Hematopoietic multipotent progenitor cell treated with erythropoietin and hydrocortisone succinate and interleukin-3 and kit ligand, for 6 days (in vitro differentiated cells): Measurements from ENCODE around the gene CHTF8.
A peak's percentile ranks its signal among the peaks of the same experiment; 100 is the strongest.
"Not testable (repeated sequence)": the region's sequence is repeated elsewhere in the genome, so short reads cannot be mapped to it uniquely, and the experiment has no call there.

Source experiments
- DNase-seq: peaks from one replicate; pipeline ENCODE4 v3.0.0-alpha.2; 2015

The CHTF8 gene

GRCh38 chr16:69132424-69133252 is at the start of gene CHTF8, which contains the start of gene UTP4:
Gene CHTF8, minus strand, starts transcription at chr16:69132588. Its CDS starts 11,130 bp downstream, at chr16:69121458.
Gene UTP4, plus strand, starts transcription at chr16:69132649. Its CDS starts 811 bp downstream, at chr16:69133460.
- peak; percentile 92 for DNase-seq

DNA sequence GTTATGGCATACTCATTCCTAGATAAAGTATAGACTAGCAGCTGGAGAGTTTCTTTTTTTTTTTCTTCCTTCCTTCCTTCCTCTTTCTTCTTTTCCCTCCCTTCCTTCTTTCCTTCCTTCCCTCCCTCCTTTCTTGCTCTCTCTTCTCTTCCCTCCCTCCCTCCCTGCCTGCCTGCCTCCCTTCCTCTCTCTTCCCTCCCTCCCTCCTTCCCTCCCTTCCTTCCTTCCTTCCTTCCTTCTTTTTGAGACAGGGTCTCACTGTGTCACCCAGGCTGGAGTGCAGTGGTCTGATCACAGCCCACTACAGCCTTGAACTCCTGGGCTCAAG is 47.6 kb upstream of the CHTF8 start:
- no peak for DNase-seq

- no peak for DNase-seq
Observed at GRCh38 chr16:69179328-69180010, 47.1 kb upstream of the CHTF8 start.

DNA sequence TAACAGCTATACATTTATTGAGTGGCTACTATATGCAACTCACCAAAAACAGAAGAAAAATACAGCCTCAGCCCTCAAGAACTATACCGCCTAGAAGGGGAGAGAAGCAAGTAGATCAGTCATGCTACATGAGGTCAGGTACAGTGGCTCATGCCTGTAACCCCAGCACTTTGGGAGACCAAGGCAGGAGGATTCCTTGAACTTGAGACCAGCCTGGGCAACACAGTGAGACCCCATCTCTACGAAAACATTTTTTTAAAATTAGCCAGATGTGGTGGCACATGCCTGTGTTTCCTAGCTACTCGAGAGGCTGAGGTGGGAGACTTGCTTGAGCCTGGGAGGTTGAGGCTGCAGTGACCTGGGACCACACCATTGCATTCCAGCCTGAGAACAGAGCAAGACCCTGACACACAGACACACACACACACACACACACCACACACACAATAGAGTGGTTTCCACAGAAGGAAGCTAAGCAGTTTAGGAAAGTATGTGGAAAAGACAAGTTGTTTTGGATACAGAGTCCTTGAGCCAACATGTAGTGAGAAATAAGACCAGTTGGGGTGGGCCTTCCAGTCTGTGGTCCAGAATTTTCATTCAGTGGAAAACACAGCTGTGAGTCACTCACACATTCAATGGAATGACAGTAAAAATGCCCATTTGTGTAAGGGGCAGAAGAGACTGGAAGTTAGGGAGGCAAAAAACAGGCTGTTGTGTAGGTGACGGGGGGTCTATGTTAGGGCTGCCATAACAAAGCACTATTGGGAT is 43.8 kb upstream of the CHTF8 start:
- DNase-seq: no peak

DNA sequence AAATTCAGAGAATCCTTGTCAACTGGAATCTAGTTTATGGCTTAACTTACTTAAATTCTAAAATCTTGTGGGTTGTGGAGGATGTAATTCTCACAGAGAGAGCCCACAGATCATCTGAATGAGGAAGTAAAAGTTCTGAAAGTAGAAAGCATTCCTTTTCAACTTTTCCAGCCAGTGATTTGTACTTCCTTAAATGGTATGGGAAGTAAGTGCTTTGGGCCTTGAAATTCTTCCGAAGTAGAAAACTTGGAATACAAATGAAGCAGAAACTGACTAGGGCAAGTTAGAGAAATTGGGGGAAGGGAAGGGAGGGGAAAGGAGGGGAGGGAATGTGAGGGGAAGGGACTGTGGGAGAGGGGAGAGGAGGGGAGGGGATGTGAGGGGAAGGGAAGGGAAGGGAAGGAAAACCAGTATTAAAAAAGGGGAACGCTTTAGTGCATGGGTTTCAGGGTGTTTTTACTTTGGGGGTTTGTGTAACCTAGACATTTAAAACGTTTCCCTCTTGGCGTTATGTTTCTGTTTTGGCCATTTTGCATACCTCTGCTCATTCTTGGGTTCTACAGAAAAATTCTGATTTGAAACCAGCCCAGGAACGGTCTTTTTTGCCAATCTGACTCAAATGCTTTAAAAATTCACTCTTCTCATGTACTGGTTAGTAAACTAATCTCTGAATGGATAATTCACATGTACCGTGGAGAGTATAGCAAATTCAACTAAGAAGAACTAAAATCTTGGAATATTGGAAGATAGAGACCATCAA is 39.1 kb upstream of the CHTF8 start:
- DNase-seq: no peak

DNA sequence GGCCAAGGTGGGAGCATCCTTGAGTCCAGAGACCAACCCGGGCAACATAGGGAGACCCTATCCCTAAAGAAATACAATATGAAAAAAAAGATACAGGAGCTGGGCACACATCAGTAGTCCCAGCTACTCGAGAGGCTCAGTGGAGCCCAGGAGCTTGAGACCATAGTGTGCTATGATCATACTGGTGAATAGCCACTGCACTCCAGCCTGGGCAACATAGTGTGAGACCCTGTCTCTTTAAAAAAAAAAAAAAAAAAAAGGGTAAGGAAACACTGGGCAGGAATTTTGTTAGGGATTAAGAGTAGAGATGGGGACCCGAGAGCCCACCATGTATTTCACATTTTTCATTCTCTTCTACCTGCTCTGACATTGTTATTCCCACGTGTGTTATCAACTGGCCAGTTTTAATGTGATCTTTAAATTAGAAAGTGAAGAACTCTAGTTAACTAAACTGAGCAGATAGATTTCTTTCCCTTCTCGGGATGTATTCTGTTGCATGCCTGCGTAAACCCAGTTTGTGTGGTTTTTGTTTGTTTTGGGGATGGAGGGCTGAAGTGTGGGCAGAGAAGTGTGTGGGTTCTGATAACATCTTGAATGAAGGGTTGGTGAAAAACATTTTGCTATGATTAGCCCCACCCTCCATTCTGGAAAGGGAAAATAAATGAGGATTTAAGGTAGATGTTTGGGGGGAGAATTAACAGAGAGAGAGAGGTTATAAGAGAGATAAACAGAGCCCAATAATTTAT is 37.4 kb upstream of the CHTF8 start:
- DNase-seq: no peak

GRCh38 chr16:69169051-69169450 is 36.7 kb upstream of the CHTF8 start:
- DNase-seq: no peak

DNA sequence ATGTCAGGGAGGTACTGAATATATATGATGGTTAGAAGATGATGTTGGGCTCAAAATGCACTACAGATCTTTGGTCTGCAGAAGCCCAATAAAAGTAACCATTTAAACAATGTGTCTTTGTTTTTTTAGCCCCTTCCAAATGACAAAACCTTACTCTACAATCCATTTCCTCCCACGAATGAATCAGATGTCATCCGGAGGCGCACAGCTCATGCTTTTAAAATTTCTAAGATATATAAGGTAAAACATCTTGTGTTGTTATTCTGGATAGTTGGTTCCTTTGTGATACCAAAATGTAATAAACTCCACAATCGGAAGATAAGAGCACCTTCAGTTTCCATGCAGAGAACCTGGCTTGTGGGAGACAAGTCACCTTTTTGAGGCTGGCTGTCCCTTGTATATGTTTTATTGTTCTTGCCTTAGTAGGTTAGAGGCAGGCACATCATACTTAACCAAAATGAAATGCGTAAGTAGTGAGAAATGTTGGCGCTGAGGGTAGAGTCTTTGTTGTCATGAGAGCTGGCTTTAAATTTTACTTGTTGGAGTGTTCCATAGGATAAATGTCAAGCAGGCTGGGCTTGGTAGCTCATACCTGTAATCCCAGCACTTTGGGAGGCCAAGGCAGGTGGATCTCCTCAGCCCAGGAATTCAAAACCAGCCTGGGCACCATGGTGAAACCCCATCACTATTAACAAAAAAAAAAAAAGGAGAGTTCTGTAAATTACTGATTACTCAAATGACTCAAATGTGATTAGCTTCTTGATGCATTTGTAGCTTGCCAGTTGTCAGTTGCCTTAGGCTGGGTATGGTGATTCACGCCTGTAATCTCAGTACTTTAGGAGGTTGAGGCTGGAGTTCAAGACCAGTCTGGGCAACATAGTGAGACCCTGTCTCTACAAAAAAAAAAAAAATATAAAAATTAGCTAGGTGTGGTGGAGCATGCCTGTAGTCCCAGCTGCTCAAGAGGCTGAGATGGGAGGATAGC is 34.9 kb upstream of the CHTF8 start:
- no peak for DNase-seq

DNA sequence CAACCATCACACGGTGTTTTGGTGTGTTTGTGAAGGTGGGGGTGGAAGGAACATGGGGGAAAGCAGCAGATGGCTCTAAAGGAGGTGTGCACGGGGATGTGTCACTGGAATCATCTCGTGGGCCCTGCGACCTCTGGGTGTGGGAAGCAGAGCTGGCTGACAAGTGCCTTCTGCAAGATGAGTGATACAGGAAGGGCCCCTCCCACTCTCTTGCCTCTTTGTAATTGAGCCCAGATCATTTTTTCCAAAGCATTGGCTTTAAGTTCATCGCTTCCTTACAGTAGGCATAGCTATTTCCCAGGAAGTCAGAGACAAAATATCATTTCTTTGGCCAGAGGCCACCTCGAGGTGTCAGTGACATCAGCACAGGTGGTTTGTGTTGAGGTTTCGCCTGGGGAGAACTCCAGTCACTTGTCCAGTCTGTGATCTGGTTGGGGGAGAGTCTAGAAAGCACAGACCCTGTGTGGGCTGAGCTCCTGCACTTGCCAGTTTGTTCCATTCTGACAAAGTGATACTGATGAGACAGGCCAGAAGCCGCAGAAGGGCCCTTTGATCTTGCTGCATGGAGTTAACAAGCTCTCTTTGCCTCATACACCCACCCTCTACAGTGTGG is 33.9 kb upstream of the CHTF8 start:
- DNase-seq: no peak

DNA sequence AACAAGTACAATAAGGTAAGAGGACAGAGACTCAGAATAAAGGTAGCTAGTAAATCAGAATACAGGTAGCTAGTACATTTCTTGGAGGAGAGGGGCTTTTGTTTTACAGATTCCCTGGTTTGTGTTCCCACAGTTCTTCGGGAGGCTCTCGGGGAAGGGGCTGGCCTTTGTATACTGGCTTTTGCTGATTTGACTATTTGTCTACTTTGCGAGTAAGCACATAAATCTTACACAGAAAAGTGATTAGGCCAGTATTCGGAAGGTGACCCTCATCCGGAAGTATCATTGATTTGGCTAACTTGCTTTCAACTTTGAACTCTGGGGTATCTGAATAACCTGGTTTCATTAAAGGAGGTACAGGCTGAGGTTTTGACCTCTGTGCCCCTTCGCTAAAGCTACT is 33.2 kb upstream of the CHTF8 start:
- no peak for DNase-seq

DNA sequence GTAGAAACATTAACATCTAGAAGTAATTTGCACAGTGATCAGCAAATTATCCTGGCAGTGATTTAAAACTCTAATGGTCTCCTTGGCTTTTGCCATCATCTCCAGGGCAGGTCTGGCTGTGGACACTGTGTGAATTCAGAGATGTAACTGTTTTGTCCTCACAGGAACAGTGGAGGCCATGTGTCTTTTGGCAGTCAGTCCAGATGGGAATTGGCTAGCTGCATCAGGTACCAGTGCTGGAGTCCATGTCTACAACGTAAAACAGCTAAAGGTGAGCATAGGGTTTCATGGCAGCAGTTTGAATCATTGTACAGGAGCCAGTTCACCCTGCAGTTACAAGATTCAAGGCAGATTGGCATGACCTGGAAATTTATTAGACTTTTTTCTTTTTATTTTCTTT is 27.8 kb upstream of the CHTF8 start:
- DNase-seq: no peak

GRCh38 chr16:69157196-69157595 is 24.8 kb upstream of the CHTF8 start:
- DNase-seq: no peak

DNA sequence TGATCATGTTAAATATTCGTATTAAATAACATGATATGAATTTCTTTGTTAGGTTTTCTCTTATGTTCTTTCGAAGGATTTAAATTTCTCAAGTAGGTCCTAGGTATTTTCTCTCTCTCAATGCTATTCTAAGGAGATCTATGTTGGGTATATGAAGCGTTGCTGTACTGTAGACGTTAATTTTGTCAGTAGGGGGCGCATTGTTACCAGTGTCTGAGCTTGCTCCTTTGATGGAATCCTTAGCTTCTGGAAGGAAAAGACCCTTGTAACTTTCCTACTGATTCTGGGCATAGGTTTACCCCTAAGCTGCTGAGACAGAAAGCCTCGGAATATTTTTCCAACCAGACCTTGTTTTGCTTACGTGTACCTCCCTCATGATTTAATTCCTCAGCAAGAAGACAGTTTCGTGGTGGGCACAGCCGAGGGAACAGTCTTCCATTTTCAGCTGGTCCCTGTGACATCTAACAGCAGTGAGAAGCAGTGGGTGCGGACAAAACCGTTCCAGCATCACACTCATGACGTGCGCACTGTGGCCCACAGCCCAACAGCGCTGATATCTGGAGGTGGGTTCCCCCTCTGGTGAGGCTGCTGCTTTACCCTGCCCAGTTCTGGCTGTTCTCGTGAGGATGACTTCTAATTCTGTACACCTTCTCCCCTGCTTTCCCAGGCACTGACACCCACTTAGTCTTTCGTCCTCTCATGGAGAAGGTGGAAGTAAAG is 17.9 kb upstream of the CHTF8 start:
- DNase-seq: peak; percentile 90

DNA sequence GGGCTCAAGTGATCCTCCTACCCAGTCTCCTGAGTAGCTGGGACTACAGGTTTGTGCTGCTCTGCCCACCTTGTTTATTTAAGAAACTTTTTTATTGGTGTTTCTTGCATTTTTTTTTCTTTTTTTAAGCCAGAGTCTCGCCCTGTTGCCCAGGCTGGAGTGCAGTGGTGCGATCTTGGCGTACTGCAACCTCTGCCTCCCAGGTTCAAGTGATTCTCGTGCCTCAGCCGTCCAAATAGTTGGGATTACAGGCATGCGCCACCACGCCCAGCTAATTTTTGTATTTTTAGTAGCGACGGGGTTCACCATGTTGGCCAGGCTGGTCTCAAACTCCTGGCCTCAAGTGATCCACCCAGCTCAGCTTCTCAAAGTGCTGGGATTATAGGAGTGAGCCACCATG is 17.2 kb upstream of the CHTF8 start:
- DNase-seq: not testable (repeated sequence)

DNA sequence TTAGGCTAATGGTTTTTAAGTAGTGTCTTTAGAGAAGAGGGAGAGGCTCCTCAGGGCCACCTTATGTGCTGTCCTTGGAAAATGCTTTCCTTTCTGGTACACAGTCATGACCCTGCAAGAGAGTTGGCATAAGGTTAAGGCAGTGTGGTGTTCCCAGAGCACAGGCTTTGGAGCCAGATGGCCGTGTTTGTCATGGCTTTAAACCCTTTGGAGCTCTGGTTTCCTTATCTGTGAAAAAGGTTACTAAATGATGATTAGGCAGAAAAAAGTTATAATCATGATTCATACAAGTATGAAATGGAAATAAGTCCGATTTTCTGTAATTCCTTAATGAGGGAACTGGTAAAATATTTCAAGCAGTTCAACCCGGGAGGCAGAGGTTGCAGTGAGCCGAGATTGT is 13.3 kb upstream of the CHTF8 start:
- DNase-seq: no peak

- peak; percentile 66 for DNase-seq
Observed at GRCh38 chr16:69143116-69143515, 10.7 kb upstream of the CHTF8 start.

DNA sequence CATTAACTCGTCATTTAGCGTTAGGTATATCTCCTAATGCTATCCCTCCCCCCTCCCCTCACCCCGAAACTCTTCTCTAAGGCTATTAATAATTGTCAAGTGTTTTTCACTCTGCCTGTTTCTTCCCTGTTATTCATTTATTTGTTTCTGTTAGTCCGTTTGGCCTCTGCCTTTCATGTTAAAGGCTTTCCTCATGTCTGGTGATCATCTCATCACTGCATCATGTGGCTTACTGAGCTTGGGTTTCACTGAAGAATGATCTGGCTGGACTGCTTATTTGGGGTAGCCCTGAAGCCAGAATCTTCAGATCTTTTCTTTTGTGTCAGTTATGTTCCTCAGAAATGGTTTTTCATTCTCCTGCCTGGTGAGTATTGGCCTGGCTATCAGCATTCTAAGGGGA is 9.5 kb upstream of the CHTF8 start:
- no peak for DNase-seq

DNA sequence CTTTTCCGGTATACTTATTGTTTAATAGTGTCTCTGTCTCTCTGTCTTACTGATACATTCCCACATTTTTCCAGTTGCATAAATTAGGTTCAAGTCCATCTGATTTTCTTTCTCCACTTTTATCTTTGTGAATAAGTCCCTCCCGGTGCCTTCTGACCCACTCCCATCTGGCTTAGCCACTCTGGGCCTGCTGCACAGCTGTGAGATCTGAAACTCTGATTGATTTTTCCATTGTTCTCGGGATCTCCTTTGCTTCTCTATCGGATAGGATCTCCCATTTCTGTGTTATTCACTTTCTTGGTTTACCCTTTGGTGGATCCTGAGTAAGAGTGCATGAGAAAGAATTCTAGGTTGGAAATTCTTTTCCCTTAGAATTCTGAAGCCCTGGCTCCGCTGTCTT is 8.6 kb upstream of the CHTF8 start:
- DNase-seq: no peak

DNA sequence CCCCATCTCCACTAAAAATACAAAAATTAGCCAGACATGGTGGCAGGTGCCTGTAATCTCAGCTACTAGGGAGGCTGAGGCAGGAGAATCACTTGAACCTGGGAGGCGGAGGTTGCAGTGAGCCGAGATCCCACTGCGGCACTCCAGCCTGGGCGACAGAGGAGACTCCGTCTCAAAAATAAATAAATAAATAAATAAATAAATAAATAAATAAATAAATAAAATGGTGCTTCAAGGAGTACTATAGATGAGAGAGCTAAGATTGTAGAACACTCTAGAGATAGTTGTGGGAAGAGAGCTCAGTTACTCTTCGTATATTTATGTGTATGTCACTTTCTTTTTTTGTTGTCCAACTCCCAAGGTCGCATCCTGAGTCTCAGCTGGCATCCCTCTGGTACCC is 7.1 kb upstream of the CHTF8 start:
- DNase-seq: not testable (repeated sequence)

- no peak for DNase-seq
Observed at GRCh38 chr16:69138608-69139007, 6.2 kb upstream of the CHTF8 start.
